C4-2B (cell line): Measurements from ENCODE around the gene SRCAP.
"Not testable (repeated sequence)": the region's sequence is repeated elsewhere in the genome, so short reads cannot be mapped to it uniquely, and the experiment has no call there.

Experiments used
- H3K27ac ChIP-seq: fragments of 450-650 bp; 2 replicates; pipeline ENCODE4 v1.5.1; 2017
- ZFX ChIP-seq: fragments of 450-650 bp; IDR thresholded peaks from 2 replicates; pipeline ENCODE4 v1.6.1; 2017
- TF ChIP-seq, protein P1 (sequence below): fragments of 450-650 bp; conservative IDR thresholded peaks from 2 replicates; pipeline ENCODE4 v1.5.1; 2017; ENCODE audit warnings: mild to moderate bottlenecking

Gene SRCAP

DNA sequence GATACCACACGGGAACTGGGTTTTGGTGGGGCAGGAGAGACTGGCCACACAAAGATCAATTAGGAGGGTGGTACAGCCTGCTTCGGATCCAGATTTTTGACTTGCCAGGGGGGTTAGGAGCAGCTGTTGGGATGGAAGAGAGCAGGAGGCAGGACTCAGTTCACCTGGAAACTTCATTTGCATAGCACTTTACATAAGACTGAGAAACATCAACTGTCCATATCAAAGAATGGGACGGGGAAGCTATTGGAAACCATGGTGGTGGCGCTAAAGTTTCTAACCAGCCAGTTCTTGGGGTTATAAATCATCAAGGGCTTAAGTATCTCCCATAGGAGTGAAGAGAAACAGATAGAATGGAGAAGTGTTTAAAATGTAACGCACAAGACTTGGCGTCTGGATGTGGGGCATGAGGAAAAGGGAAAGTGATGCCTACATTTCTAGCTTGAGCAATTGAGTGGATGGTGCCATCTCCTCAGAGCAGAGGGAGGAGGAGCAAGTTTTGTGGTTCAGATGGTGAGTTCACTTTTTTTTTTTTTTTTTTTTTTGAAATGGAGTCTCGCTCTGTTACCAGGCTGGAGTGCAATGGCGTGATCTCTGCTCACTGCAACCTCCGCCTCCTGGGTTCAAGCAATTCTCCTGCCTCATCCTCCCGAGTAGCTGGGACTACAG, 6.4 kb upstream of the SRCAP start:
- H3K27ac ChIP-seq = no peak overlapping the region
- TF ChIP-seq ZFX = no peak
- TF ChIP-seq, protein P1, sequence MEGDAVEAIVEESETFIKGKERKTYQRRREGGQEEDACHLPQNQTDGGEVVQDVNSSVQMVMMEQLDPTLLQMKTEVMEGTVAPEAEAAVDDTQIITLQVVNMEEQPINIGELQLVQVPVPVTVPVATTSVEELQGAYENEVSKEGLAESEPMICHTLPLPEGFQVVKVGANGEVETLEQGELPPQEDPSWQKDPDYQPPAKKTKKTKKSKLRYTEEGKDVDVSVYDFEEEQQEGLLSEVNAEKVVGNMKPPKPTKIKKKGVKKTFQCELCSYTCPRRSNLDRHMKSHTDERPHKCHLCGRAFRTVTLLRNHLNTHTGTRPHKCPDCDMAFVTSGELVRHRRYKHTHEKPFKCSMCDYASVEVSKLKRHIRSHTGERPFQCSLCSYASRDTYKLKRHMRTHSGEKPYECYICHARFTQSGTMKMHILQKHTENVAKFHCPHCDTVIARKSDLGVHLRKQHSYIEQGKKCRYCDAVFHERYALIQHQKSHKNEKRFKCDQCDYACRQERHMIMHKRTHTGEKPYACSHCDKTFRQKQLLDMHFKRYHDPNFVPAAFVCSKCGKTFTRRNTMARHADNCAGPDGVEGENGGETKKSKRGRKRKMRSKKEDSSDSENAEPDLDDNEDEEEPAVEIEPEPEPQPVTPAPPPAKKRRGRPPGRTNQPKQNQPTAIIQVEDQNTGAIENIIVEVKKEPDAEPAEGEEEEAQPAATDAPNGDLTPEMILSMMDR = no peak

DNA sequence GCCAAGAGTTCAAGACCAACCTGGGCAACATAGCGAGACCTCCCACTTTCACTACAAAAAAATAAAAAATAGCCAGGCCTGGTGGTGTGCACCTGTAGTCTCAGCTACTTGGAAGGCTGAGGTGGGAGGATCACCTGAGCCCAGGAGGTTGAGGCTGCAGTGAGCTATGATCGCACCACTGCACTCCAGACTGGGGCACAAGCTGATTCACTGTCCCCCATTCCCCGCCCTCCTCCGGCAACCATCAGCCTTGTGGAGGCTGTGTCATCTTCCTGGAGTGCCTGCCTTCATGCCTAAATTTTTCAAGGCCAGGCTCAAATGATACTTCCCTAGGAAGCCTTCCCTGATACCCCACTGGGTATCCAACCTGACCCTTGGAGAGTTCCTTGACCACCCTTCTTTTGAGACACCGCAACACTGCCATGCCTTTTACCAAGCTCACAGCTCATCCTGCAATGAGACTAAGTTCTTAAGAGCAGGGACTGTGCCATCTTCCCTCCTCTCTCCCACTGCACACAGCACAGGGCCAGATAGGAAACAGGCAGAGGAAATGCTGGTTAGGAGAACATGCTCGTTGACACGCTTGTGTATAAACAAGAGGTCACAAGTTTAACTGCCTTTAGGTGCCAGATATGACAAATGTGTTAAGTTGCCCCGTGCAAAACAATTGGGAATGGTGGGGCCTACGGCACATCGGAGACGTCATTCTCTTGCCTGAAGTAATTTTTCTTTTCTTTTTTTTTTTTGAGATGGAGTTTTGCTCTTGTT, 3.9 kb upstream of the SRCAP start:
- H3K27ac ChIP-seq = no peak overlapping the region
- no peak for TF ChIP-seq ZFX
- TF ChIP-seq, protein P1 = no peak

DNA sequence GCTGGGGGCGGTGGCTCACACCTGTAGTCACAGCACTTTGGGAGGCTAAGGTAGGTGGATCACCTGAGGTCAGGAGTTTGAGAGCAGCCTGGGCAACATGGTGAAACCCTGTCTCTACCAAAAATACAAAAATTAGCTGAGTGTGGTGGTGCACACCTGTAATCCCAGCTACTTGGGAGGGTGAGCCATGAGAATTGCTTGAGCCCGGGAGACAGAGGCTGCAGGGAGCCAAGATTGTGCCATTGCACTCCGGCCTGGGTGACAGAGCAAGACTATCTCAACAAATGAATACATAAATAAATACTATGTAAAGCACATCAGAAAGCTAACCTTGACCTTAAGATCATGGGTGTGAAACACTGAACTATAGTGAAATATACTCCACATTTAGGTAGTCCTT, 2.3 kb upstream of the SRCAP start:
- not testable (repeated sequence) for H3K27ac ChIP-seq

DNA sequence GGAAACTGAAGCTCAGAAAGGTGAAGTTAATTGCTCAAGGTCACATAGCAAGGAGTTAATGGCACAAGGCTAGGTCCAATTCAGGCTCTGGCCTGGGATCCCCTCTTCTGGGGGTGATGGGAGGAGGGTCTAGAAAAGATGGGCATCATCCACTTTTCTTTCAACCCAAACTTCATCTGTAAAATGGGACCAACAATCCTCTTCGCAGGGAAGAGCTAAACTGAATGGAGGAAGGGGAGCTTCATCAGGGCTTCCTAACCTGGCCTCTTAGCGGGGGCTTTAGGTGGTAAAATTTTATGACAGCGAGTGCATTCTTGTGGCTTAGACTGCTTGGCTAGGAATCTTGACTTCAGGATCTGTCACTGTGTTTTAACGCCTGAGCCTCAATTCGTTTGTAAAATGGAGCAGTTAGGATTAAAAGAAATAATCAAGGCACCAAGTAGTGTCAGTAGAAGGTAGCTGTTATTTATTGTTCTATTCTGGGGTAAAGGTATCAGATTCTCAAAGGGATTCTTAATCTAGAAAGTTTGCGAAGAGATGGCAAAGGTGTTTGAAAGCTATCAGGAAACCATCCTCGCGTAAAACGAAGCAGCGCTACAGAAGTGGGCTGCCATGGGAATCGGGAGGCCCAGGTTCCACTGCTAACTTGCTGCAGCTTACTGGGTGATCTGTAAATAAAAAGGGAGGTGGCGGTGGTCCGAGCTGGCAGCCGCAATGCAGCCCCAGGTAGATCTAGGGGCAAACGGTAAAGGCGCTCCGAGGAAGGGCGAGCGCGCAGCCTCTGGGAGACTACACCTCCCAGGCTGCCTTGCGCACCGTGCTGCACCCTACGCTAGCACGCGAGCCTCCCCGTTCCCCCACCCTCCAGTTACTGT, 1.5 kb upstream of the SRCAP start:
- peak overlapping the region; percentile 100 for H3K27ac ChIP-seq
- TF ChIP-seq, protein P1 = no peak
- no peak for TF ChIP-seq ZFX

DNA sequence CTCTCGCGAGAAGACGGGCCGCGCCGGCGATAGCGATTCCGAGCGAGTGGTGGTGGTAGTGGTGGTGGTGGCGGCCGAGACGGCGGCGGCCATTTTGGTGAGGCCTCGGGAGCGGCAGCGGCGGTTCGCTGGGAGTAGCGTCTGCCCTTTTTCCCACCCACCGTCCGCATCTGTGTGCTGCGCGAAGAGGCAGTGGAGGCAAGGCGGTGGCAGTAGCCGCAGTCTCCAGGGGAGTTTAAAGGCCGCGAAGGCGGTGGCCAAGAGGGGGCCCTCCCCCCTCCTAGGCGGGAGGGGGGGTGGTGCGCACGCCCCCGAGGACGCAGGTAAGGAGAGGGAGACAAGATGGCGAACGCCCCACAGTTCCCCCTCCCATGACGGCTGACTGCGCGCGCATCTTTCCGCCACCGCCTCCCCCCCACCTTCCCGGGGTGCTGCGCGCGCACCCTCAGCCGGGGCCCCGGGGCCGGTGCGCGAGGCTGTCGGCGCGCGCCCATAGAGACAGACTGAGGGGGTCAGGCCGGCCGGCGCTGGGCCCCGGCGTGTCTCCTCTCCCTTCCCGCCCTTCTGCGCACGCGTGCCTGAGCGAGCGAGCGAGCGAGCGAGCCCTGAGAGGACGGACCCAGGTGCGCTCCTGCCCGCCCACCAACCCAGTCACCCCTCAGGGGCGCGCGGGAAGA, 694 bp upstream of the SRCAP start:
- H3K27ac ChIP-seq = peak overlapping the region; percentile 100
- peak; percentile 40; the same call in 1 of the 2 replicates for TF ChIP-seq ZFX
- TF ChIP-seq, protein P1 = no peak

DNA sequence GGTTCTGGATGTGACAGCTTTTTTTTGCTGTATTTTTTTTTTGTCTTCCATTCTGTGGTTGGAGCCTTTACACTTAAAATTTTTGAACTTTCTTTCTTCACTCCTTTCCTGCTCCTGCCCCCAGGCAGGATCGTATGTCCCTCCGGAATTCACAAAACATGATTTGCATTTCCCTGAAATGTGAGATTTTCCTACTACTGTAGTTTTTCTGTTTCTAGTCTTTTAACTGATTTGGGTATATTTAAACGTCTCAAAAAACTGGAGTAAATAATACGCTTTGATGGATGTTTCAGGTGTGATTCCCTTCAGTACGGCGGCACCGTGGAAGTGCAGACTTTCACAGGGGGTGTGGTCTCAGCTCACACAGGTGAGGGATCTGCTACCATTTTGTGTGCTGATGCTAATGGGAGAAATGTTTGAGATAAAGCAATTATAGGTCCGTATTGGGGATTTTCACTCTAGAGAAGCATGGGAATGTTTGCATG, 686 bp downstream of the SRCAP start:
- TF ChIP-seq, protein P1 = no peak
- TF ChIP-seq ZFX = peak; percentile 25; the same call in 1 of the 2 replicates
- peak overlapping the region; percentile 100 for H3K27ac ChIP-seq

DNA sequence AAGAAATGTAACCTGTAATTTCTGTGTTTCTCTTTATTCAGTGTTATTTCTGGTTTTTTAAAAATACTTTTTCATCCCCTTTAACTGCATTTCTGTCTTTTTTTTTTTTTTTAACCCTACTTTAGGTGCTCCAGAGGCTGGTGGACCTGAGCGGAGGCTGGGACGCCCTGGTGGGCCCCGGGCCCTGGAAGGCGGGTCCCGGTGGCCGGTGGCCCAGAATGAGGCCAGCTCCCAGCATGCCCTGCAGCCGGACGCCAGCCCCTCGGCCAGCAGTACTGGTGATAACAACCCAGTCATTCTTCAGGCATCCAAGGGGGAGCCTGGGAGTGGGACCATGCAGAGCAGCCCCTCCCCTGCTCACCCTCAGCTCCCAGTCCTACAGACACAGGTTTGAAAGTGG, 1.5 kb downstream of the SRCAP start:
- TF ChIP-seq, protein P1 = no peak
- no peak for TF ChIP-seq ZFX
- no peak overlapping the region for H3K27ac ChIP-seq
